ENCODE data around the gene RCL1. TPM values are rescaled to one million over a fixed set of nuclear protein-coding genes. Genes with fewer than 3 reads are reported as not detected.

RCL1 gene
- total RNA-seq, 1 experiment from 2014 or later: 9.5 TPM

GRCh38 chr9:4857163-4857810 is 64.5 kb downstream of the RCL1 start:
- no peaks in the 10 kb centered on the region for H3K4me1 ChIP-seq (replicated peaks; ENCODE audit: insufficient read depth)
- ChIA-PET POLR2A (ENCODE audit: unreplicated experiment) (no interaction called here), CTCF (no interaction called here)
- no peak for DNase-seq
- intact Hi-C loops (cut with micrococcal nuclease; ENCODE audit: unreplicated experiment): no loop called here
- H3K4me3 ChIP-seq: no peak overlapping the region
- H3K27ac ChIP-seq: no peak overlapping the region
- TF ChIP-seq EZH2 (IDR thresholded peaks at IDR 0.05; ENCODE audit: low read depth) (no peak), CTCF (conservative IDR thresholded peaks at IDR 0.05) (no peak)
- no peaks in the 10 kb centered on the region for H4K20me1 ChIP-seq (ENCODE audit: insufficient read depth)
- no peaks in the 10 kb centered on the region for H3K79me2 ChIP-seq (ENCODE audit: low read depth)
- no peak overlapping the region for H2AFZ ChIP-seq
- H3F3A ChIP-seq (ENCODE audit: insufficient read depth, low read depth): no peaks in the 10 kb centered on the region
- no peaks in the 10 kb centered on the region for H3K27me3 ChIP-seq (ENCODE audit: insufficient read depth, low read depth)
- no TSS peak for BruUV-seq (replicated peaks)
- H3K9me3 ChIP-seq (ENCODE audit: insufficient read depth, low read depth): no peaks in the 10 kb centered on the region
- no peak overlapping the region for H3K4me2 ChIP-seq
- no peaks in the 10 kb centered on the region for H3K36me3 ChIP-seq (ENCODE audit: low read depth)
- H3K9me2 ChIP-seq (ENCODE audit: insufficient read depth): no peaks in the 10 kb centered on the region

GRCh38 chr9:4859035-4859434 is 66.3 kb downstream of the RCL1 start:
- Histone ChIP-seq H3K4me2 (no peak overlapping the region), H3K4me1 (replicated peaks; ENCODE audit: insufficient read depth) (no peaks in the 10 kb centered on the region), H3K9me3 (ENCODE audit: insufficient read depth, low read depth) (no peaks in the 10 kb centered on the region), H4K20me1 (ENCODE audit: insufficient read depth) (no peaks in the 10 kb centered on the region), H3K79me2 (ENCODE audit: low read depth) (no peaks in the 10 kb centered on the region), H3K27me3 (ENCODE audit: insufficient read depth, low read depth) (no peaks in the 10 kb centered on the region), H3F3A (ENCODE audit: insufficient read depth, low read depth) (no peaks in the 10 kb centered on the region), H3K27ac (no peak overlapping the region), H3K36me3 (ENCODE audit: low read depth) (no peaks in the 10 kb centered on the region), H2AFZ (no peak overlapping the region), H3K4me3 (no peak overlapping the region), H3K9me2 (ENCODE audit: insufficient read depth) (no peaks in the 10 kb centered on the region)
- POLR2A ChIA-PET (ENCODE audit: unreplicated experiment): no interaction called here
- CTCF ChIA-PET: no interaction called here
- intact Hi-C loops (cut with micrococcal nuclease; ENCODE audit: unreplicated experiment): no loop called here
- no peak for DNase-seq
- no TSS peak for BruUV-seq (replicated peaks)
- TF ChIP-seq CTCF (conservative IDR thresholded peaks at IDR 0.05) (no peak), EZH2 (IDR thresholded peaks at IDR 0.05; ENCODE audit: low read depth) (no peak)

GRCh38 chr9:4860383-4860782 is 67.6 kb downstream of the RCL1 start:
- Histone ChIP-seq H3K36me3 (ENCODE audit: low read depth) (no peaks in the 10 kb centered on the region), H3K79me2 (ENCODE audit: low read depth) (no peaks in the 10 kb centered on the region), H3K4me3 (no peak overlapping the region), H3K4me2 (no peak overlapping the region), H3K27me3 (ENCODE audit: insufficient read depth, low read depth) (no peaks in the 10 kb centered on the region), H3K9me2 (ENCODE audit: insufficient read depth) (no peaks in the 10 kb centered on the region), H3F3A (ENCODE audit: insufficient read depth, low read depth) (no peaks in the 10 kb centered on the region), H3K9me3 (ENCODE audit: insufficient read depth, low read depth) (no peaks in the 10 kb centered on the region), H3K4me1 (replicated peaks; ENCODE audit: insufficient read depth) (no peaks in the 10 kb centered on the region), H3K27ac (no peak overlapping the region), H2AFZ (no peak overlapping the region), H4K20me1 (ENCODE audit: insufficient read depth) (no peaks in the 10 kb centered on the region)
- ChIA-PET CTCF (interaction anchor here (0.5 kb wide), 1 partner anchor 564 kb away, joined by 4 read pairs; no protein-coding TSS in a partner anchor), POLR2A (ENCODE audit: unreplicated experiment) (interaction anchor here (0.7 kb wide), 1 partner anchor 893 kb away, joined by 5 read pairs; no protein-coding TSS in a partner anchor)
- DNase-seq: no peak
- no TSS peak for BruUV-seq (replicated peaks)
- TF ChIP-seq EZH2 (IDR thresholded peaks at IDR 0.05; ENCODE audit: low read depth) (no peak), CTCF (conservative IDR thresholded peaks at IDR 0.05) (no peak)
- intact Hi-C loops (cut with micrococcal nuclease; ENCODE audit: unreplicated experiment): loop anchor here (10.0 kb wide), 1 partner anchor 124 kb away; the partner anchor contains the start of gene JAK2
